Left ventricle myocardium superior (tissue), 1 donor: ENCODE results near the gene CT83. TPM values are rescaled to one million over a fixed set of nuclear protein-coding genes. Genes with fewer than 3 reads are reported as not detected.

ENCODE experiments used
- ATAC-seq: fragments of 200-7000 bp; cut with Tn5 transposase; one replicate; pipeline ENCODE4 v1.9.1; 2020; ENCODE audit warnings: mild to moderate bottlenecking, moderate library complexity
- DNase-seq: peaks from one replicate; pipeline ENCODE4 v3.0.0-alpha.2; 2020
- intact Hi-C: fragments of 100-400 bp; cut with micrococcal nuclease; formaldehyde crosslinking; loops from one replicate; pipeline ENCODE4 v1.11.0; 2022
- long read RNA-seq: library from polyadenylated mRNA; unstranded; transcript quantifications from one replicate; pipeline ENCODE4 v2.0.0, GENCODE V29; 2021
- total RNA-seq: library from RNA; stranded (reverse); fragmentation: NEBNext Ultra II Directional; extraction: Animal tissue kit (Norgen Biotek cat#: 25700); gene quantifications from one replicate; pipeline ENCODE4 v1.2.1, GENCODE V29; 2021
- donor health status: DM: no; HTN: yes; CAD: no; lungs with severe emphysema.

CT83 gene, protein sequence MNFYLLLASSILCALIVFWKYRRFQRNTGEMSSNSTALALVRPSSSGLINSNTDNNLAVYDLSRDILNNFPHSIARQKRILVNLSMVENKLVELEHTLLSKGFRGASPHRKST
- not detected for total RNA-seq
- long read RNA-seq = 0 reads

DNA sequence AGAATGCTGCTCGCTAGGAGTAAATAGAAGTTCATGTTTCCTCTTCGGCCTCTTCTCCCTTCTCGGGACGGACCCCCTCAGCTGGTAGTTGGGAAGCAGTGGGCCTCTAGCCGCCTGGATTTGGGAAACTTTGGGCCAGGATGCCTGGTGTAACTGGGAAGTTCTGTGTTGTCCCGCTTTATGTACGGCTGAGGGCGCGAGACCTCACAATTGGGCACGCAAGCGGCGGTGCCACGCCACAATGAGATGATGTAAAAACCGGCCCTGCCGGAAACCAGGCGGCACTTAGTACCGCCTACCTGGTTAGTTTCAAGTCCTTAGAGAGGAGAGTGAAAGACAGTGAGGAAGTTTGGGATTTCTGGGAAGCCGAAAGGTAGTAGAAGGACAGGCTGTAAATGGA is at the start of gene CT83:
CT83 (minus strand) TSS at position 155 of the 400 bp plus-strand sequence; CDS start at position 35, 120 bp downstream.
- intact Hi-C loops = no loop called here

DNA sequence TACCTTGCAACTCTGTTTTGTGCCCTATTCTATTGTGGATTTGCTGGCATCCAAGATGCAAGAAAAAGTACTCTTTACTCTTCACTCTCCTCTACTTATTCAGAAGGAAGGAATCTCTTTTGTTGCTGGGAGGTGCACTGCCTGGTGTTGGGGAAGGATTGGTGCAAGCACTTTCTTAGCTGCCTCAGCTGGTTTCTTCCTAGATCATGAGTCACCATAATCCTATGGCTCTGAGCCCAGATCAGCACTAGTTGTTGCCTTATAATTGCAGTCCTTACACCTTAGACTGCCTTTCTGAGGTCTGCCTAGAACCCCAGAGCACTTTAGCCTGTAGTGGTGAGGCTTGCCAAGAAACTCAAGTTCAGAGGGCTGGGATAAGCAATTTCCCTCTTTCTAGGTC is 37.0 kb upstream of the CT83 start:
- DNase-seq (no peak), ATAC-seq (no peak)
- intact Hi-C loops = no loop called here

More for the DNA sequence above, at the start of gene CT83:
- ATAC-seq (no peak), DNase-seq (no peak)

DNA sequence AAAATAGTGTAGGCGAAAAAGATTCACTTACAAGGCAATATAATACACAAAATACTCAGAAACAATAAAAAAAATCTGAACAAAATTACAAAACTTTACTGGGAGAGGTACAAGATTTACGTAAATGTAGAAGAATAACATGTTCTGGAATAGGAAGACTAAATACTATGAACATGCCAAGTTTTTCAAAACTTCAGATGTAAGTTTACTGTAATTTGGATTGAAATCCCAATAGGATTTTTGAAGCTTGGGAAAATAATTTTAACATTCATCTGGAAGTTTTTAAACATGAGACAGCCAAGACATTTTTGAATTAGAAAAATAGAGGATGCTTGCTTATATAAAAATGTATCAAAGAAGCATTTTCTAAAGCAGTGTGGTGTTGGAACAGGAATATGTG is 30.5 kb upstream of the CT83 start:
- intact Hi-C loops = no loop called here
- no peak for DNase-seq
- no peak for ATAC-seq

DNA sequence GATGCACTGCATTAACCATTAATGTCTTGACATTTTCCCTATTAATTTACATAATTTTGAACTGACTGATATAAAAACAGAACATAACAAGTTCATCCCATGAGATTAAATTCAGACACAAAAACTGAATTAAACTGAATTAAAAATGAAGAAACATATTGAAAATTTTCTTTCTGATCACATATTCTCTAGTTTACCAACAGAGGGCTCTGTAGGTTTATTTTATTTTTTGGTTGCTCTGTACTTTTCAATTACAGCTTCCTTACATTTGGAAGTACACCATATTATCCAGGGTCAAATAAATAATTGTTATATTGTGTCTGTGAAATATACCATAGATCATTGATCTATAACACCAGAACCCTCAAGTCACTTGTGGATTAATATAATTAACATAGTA is 27.3 kb upstream of the CT83 start:
- ATAC-seq (no peak), DNase-seq (no peak)
- intact Hi-C loops = no loop called here

DNA sequence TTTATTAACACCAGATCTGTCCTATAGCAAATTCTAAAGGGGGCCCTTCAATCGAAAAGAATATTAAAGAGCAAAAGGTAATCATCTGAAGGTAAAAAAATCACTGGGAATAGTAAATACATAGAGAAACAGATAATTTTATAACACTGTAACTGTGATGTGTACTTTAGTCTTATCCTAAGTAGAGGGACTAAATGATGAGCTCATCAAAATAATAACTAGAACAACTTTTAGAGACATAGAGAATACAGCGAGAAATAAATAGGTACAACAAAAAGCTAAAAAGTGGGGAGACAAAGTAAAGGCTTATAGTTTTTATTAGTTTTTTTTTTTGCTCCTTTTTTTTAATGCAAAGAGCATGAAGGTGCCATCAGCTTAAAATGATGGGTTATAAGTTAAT is 17.3 kb upstream of the CT83 start:
- ATAC-seq = no peak
- intact Hi-C loops = no loop called here
- DNase-seq = no peak

DNA sequence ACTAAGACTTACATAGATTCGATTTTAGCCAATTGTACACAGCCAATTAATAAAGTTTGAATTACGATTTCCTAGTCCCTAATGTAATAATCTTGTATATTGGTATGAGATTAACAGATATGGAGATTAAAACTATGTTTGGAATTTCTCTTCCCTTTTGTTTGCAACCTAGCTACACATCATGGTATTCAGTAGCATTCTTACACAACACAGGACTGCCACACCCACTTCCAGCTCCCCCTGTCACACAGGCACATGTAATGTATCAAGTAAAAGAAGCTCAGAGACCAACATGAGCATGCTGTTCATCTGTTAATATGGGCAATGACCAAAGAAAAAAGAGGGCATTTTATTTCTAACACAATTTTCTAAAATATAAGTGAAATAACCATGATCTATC is 13.6 kb downstream of the CT83 start:
- ATAC-seq = no peak
- DNase-seq = no peak
- intact Hi-C loops = no loop called here

DNA sequence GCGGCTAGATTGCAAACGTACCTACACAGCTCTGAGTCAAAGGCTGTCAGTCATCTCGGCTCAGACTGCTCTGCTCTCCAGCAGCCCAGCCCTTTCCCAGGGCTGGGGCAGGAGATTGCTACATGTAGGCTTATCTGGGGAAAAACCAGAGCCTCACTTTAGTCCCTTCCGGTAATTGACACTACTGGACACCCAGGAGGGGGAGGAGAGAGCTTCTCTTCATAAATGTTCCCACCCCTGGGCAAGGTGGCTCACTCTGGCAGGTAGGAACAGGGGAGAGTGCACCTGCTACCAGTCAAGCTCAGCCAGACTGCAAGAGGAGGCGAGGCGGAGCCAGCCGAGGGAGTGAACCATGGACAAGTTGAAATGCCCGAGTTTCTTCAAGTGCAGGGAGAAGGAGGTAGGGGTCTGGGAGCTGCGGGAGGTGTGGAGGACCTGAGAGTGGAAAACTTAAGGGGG is 26.4 kb downstream of the CT83 start, which contains the start of gene SLC6A14:
SLC6A14 (plus strand) TSS at position 249 of the 459 bp plus-strand sequence; CDS start at position 353, 104 bp downstream.
- ATAC-seq = no peak
- no peak for DNase-seq
- intact Hi-C loops = no loop called here

DNA sequence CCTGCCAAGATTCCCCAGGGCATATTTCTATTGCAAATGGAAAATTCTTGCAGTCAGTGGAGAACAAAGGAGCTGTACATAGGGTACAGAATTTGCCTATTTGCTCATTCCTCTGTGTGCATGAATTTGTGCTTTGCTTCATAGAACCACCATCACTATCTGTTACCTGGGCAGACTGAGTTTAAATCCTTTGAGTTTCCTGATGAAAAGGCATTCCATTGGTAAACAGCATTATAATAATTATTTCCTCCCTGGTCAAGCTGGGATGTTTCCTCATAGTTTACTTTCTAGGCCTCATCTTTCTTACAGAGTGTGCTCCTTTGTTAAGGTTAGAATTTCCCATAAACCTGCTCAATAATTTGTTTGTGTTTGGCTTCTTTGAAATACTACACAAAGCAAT is 27.2 kb downstream of the CT83 start:
- ATAC-seq (no peak), DNase-seq (no peak)
- intact Hi-C loops = no loop called here

DNA sequence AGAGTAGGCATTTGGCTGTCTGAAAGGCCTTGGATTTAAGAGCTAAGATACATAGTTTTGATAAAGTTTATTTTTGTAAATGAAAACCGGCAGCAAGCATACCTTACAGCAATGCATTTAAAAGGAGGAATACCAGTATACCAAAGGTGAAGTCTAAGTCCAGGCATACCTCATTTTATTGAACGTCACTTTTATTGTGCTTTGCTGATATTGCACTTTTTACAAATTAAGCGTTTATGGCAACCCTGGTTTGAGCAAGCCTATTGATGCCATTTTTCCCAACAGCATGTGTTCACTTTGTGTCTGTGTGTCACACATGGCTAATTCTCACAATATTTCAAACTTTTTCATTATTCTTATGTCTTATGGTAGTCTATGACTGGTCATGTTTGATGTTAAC is 34.8 kb downstream of the CT83 start:
- DNase-seq = no peak
- intact Hi-C loops = no loop called here
- no peak for ATAC-seq

DNA sequence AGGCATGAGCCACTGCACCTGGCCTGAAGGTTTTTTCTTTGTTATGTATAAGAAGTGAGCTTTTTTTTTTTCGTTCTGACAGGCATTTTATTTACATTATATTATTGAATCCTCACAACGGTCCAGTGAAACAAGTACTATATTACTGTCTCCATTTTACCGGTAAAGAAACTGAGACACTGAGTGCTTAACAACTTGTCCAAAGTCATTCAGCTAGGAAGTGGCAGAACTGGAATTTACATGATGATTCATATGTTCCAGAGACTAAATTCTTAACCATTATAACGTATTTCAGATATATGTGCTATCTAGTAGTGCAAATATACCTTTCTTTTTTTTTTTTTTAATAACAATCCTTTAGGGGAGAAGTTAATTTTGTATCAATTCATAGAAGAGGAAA is 44.8 kb downstream of the CT83 start:
- ATAC-seq = no peak
- DNase-seq = no peak
- intact Hi-C loops = no loop called here

DNA sequence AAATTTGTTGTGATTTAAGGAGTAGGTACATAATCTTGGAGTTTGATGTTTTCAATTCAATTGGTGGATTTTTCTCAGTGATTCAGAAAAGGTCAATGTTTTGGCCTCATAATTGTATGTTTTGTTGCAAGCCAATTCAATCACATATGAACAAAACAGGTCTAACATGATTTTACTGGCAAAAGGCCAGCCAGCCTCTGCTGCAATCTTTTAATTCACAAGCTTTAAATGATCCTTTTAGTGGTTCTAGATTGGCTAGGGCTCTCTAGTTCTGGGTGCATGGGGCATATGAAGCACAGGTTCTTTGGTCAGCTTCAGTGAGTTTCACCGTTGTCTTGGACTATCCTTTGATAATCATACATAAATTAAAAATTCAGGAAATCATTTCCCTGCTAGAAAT is 45.6 kb downstream of the CT83 start:
- no peak for DNase-seq
- intact Hi-C loops = no loop called here
- no peak for ATAC-seq

DNA sequence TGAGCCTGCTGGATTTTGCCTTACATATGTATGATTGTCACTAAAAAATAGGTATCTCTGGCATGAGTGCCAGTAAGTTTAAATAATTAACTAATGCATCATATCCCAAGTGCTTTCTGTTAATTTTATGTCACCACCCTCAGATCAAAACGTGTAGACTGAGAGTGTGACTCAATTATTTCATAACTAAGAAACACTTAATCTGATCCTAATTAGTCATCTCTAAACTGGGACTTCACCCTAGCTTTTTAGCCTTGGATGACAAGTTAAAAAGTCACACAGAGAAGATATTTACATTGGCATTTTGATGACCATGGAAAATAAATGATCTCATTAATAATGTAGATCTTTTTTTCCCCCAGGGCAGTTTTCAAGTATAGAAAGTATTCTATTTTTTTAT is 49.5 kb downstream of the CT83 start:
- no peak for ATAC-seq
- DNase-seq = no peak
- intact Hi-C loops = no loop called here

Other genes starting within 250 kb of the CT83 start
- gene SLC6A14, start 26.4 kb downstream of the CT83 start, total RNA-seq = not detected